ENCODE results near the gene EYA2.

DNA sequence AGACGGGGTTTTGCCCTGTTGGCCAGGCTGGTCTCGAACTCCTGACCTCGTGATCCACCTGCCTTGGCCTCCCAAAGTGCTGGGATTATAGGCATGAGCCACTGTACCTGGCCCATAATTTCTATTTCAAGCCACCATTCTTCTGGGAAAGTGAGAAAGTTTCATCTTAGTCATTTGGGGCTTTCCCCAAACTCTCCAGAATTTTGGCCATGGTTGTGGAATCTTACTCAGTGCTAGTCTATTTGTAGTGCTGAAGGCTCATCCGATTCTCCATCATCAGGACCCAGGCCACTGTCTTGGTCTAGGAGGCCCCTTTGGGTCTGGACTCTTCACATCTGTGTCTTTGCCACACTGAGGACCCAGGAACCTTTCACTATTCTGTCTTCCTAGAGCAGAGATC, 164.9 kb downstream of the EYA2 start:
- TF ChIP-seq, protein P1, sequence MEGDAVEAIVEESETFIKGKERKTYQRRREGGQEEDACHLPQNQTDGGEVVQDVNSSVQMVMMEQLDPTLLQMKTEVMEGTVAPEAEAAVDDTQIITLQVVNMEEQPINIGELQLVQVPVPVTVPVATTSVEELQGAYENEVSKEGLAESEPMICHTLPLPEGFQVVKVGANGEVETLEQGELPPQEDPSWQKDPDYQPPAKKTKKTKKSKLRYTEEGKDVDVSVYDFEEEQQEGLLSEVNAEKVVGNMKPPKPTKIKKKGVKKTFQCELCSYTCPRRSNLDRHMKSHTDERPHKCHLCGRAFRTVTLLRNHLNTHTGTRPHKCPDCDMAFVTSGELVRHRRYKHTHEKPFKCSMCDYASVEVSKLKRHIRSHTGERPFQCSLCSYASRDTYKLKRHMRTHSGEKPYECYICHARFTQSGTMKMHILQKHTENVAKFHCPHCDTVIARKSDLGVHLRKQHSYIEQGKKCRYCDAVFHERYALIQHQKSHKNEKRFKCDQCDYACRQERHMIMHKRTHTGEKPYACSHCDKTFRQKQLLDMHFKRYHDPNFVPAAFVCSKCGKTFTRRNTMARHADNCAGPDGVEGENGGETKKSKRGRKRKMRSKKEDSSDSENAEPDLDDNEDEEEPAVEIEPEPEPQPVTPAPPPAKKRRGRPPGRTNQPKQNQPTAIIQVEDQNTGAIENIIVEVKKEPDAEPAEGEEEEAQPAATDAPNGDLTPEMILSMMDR (IDR thresholded peaks at IDR 0.05; ENCODE audit: poor library complexity): no peak
- TF ChIP-seq EZH2 (IDR thresholded peaks at IDR 0.05; ENCODE audit: borderline replicate concordance): no peak

Measured in hepatocyte (in vitro differentiated cells).